HEK293T (cell line): ENCODE measurements around the gene PGAP2.
"Not testable (repeated sequence)": the region's sequence is repeated elsewhere in the genome, so short reads cannot be mapped to it uniquely, and the experiment has no call there.

Experiments
- CTCF ChIA-PET: fragments of 350-600 bp; formaldehyde crosslinking; extraction: SDS; loops from one replicate; lab custom pipeline; 2021; ENCODE audit warnings: antibody characterized with exemption, inconsistent platforms; lab: Yijun Ruan, JAX
- POLR2A ChIA-PET: fragments of 350-600 bp; formaldehyde crosslinking; extraction: SDS; loops from one replicate; lab custom pipeline; 2020; ENCODE audit warnings: antibody characterized with exemption, inconsistent platforms; lab: Yijun Ruan, JAX
- DNase-seq: peaks from one replicate; pipeline ENCODE4 v3.0.0; 2012; ENCODE audit warnings: mixed read lengths; ENCODE audit errors: extremely low spot score
- ARNT ChIP-seq: fragments of 450-650 bp; IDR thresholded peaks from 2 replicates; pipeline ENCODE4 v1.6.1; 2017; ENCODE audit warnings: mild to moderate bottlenecking
- BHLHE40 ChIP-seq: fragments of 450-650 bp; IDR thresholded peaks from 2 replicates; pipeline ENCODE4 v1.6.1; 2016; ENCODE audit warnings: mild to moderate bottlenecking, moderate library complexity, borderline replicate concordance
- CTBP1 ChIP-seq: fragments of 450-650 bp; IDR thresholded peaks from 2 replicates; pipeline ENCODE4 v1.6.1; 2016; ENCODE audit warnings: borderline replicate concordance
- ELF4 ChIP-seq: fragments of 450-650 bp; IDR thresholded peaks from 2 replicates; pipeline ENCODE4 v1.6.1; 2017; ENCODE audit warnings: antibody characterized with exemption
- FOXA1 ChIP-seq: fragments of 450-650 bp; IDR thresholded peaks from 2 replicates; pipeline ENCODE4 v1.6.1; 2016; ENCODE audit warnings: mild to moderate bottlenecking
- FOXK2 ChIP-seq: fragments of 450-650 bp; IDR thresholded peaks from 2 replicates; pipeline ENCODE4 v1.6.1; 2016; ENCODE audit warnings: mild to moderate bottlenecking
- FOXM1 ChIP-seq: fragments of 450-650 bp; IDR thresholded peaks from 2 replicates; pipeline ENCODE4 v1.6.1; 2017; ENCODE audit warnings: mild to moderate bottlenecking, borderline replicate concordance
- HDGF ChIP-seq: fragments of 450-650 bp; IDR thresholded peaks from 2 replicates; pipeline ENCODE4 v1.6.1; 2017; ENCODE audit warnings: antibody characterized with exemption, borderline replicate concordance
- L3MBTL2 ChIP-seq: fragments of 450-650 bp; conservative IDR thresholded peaks from 2 replicates; pipeline ENCODE4 v1.6.1; 2016; ENCODE audit warnings: mild to moderate bottlenecking
- LEF1 ChIP-seq: fragments of 450-650 bp; IDR thresholded peaks from 2 replicates; pipeline ENCODE4 v1.6.1; 2017; ENCODE audit warnings: mild to moderate bottlenecking, borderline replicate concordance
- NFRKB ChIP-seq: fragments of 450-650 bp; IDR thresholded peaks from 2 replicates; pipeline ENCODE4 v1.6.1; 2016; ENCODE audit warnings: mild to moderate bottlenecking, moderate library complexity
- PKNOX1 ChIP-seq: fragments of 450-650 bp; IDR thresholded peaks from 2 replicates; pipeline ENCODE4 v1.6.1; 2016
- SP1 ChIP-seq: fragments of 450-650 bp; IDR thresholded peaks from 2 replicates; pipeline ENCODE4 v1.6.1; 2017
- SUZ12 ChIP-seq: fragments of 450-650 bp; IDR thresholded peaks from 2 replicates; pipeline ENCODE4 v1.6.1; 2016; ENCODE audit warnings: mild to moderate bottlenecking
- TARDBP ChIP-seq: fragments of 450-650 bp; IDR thresholded peaks from 2 replicates; pipeline ENCODE4 v1.6.1; 2016
- ZNF384 ChIP-seq: fragments of 450-650 bp; IDR thresholded peaks from 2 replicates; pipeline ENCODE4 v1.6.1; 2016

The PGAP2 gene

GRCh38 chr11:3807909-3808860, at the start of gene PGAP2:
Gene PGAP2, plus strand, starts transcription at chr11:3808560. Its CDS starts 2,700 bp downstream, at chr11:3811260.
- DNase-seq: peak; percentile 80
- TF ChIP-seq LEF1: no peak
- no peak for TF ChIP-seq NFRKB
- ChIA-PET CTCF (interaction anchor here (0.5 to 1.6 kb wide), 10 partner anchors 9 to 272 kb away, joined by 3 to 9 read pairs (median 4); partner anchors contain the start of gene STIM1), POLR2A (interaction anchor here (1.6 to 2.9 kb wide), 3 partner anchors 9 to 33 kb away, joined by 5 to 28 read pairs (median 9); partner anchors contain the start of genes NUP98 and RHOG)

GRCh38 chr11:3764266-3764665, 44.1 kb upstream of the PGAP2 start:
- ChIA-PET CTCF (no interaction called here), POLR2A (no interaction called here)

GRCh38 chr11:3766836-3767235, 41.5 kb upstream of the PGAP2 start:
- DNase-seq, POLR2A ChIA-PET, CTCF ChIA-PET: not testable (repeated sequence)

More at GRCh38 chr11:3764266-3764665, 44.1 kb upstream of the PGAP2 start:
- no peak for DNase-seq
- TF ChIP-seq PKNOX1 (no peak), ARNT (no peak), HDGF (no peak), ZNF384 (no peak), LEF1 (no peak), SUZ12 (no peak), BHLHE40 (no peak), FOXM1 (no peak), FOXK2 (no peak), NFRKB (no peak), ELF4 (no peak), TARDBP (no peak), L3MBTL2 (no peak), CTBP1 (no peak), FOXA1 (no peak)

GRCh38 chr11:3767536-3767935, 40.8 kb upstream of the PGAP2 start:
- DNase-seq: no peak
- TF ChIP-seq SP1: no peak
- ChIA-PET POLR2A (no interaction called here), CTCF (no interaction called here)

GRCh38 chr11:3773180-3773579, 35.2 kb upstream of the PGAP2 start:
- ChIA-PET POLR2A (interaction anchor here (1.7 kb wide), 1 partner anchor 25 kb away, joined by 4 read pairs; the partner anchor contains the start of gene NUP98), CTCF (no interaction called here)
- TF ChIP-seq L3MBTL2: no peak
- no peak for TF ChIP-seq LEF1
- TF ChIP-seq ELF4: no peak
- TF ChIP-seq SP1: no peak
- TF ChIP-seq FOXA1: no peak
- TF ChIP-seq PKNOX1: no peak
- no peak for TF ChIP-seq HDGF
- TF ChIP-seq FOXM1: no peak
- no peak for TF ChIP-seq ZNF384
- TF ChIP-seq FOXK2: no peak
- DNase-seq: no peak

- POLR2A ChIA-PET: no interaction called here
- TF ChIP-seq NFRKB (no peak), HDGF (no peak), FOXA1 (no peak), LEF1 (no peak), TARDBP (no peak), SUZ12 (no peak), ARNT (no peak), L3MBTL2 (no peak), CTBP1 (no peak), BHLHE40 (no peak), FOXK2 (no peak), ELF4 (no peak), PKNOX1 (no peak), ZNF384 (no peak), SP1 (no peak), FOXM1 (no peak)
- CTCF ChIA-PET: interaction anchor here (0.7 kb wide), 1 partner anchor 110 kb away, joined by 4 read pairs; no protein-coding TSS in a partner anchor
- DNase-seq: no peak
Observed at GRCh38 chr11:3775736-3776406, 32.5 kb upstream of the PGAP2 start.
